DND-41 (cell line): ENCODE measurements around the gene SCART1.

Experiments
- ATAC-seq: fragments of 200-7000 bp; cut with Tn5 transposase; 3 replicates; pipeline ENCODE4 v1.9.1; 2021; ENCODE audit warnings: low read depth; ENCODE audit not compliant: insufficient read depth
- DNase-seq: peaks from one replicate; pipeline ENCODE4 v3.0.0-alpha.2; 2020
- H2AFZ ChIP-seq: 2 replicates; pipeline ENCODE4 v1.6.0; 2012; ENCODE audit warnings: low read depth, low read length
- H3K27ac ChIP-seq: 2 replicates; pipeline ENCODE4 v1.5.1; 2012; ENCODE audit warnings: low read length, inconsistent platforms
- H3K27me3 ChIP-seq: fragments of 200-600 bp; sonication (generic); 2 replicates; pipeline ENCODE4 v1.6.0; 2012; ENCODE audit warnings: low read length, mild to moderate bottlenecking, inconsistent platforms; ENCODE audit not compliant: insufficient read depth, poor library complexity
- H3K36me3 ChIP-seq: 2 replicates; pipeline ENCODE4 v1.5.1; 2012; ENCODE audit warnings: low read length, inconsistent platforms; ENCODE audit not compliant: insufficient read depth
- H3K4me1 ChIP-seq: 2 replicates; pipeline ENCODE4 v1.5.1; 2012; ENCODE audit warnings: mild to moderate bottlenecking, low read length; ENCODE audit not compliant: insufficient read depth
- H3K4me2 ChIP-seq: 2 replicates; pipeline ENCODE4 v1.6.0; 2012; ENCODE audit warnings: mild to moderate bottlenecking, moderate library complexity, low read length, inconsistent platforms; ENCODE audit not compliant: insufficient read depth
- H3K4me3 ChIP-seq, 2 experiments: fragments of 200-600 bp in 1 of 2; shearing (Covaris generic) in 1 of 2; 2 replicates each; pipeline ENCODE4 v1.5.1; 2012 to 2016; ENCODE audit warnings: inconsistent platforms in 2 of 2, low read length in 2 of 2, mild to moderate bottlenecking in 2 of 2, low read depth in 1 of 2, moderate library complexity in 1 of 2
- H3K79me2 ChIP-seq: 2 replicates; pipeline ENCODE4 v1.6.0; 2012; ENCODE audit warnings: low read length, inconsistent platforms; ENCODE audit not compliant: insufficient read depth
- H3K9ac ChIP-seq: 2 replicates; pipeline ENCODE4 v1.6.0; 2012; ENCODE audit warnings: low read depth, mild to moderate bottlenecking, inconsistent platforms, low read length, moderate library complexity
- H3K9me3 ChIP-seq: 2 replicates; pipeline ENCODE4 v1.5.1; 2012; ENCODE audit warnings: low read length, moderate library complexity, mild to moderate bottlenecking, inconsistent platforms; ENCODE audit not compliant: insufficient read depth, severe bottlenecking
- H4K20me1 ChIP-seq: 2 replicates; pipeline ENCODE4 v1.6.0; 2012; ENCODE audit warnings: low read length; ENCODE audit not compliant: insufficient read depth
- EZH2 ChIP-seq: IDR thresholded peaks from 3 replicates; pipeline ENCODE4 v1.6.1; 2012; ENCODE audit warnings: borderline replicate concordance, low read depth, mild to moderate bottlenecking, moderate library complexity, low read length, inconsistent platforms; ENCODE audit not compliant: severe bottlenecking
- TF ChIP-seq, protein P1 (sequence below): IDR thresholded peaks from 2 replicates; pipeline ENCODE4 v1.5.1; 2012; ENCODE audit warnings: borderline replicate concordance, low read length, moderate library complexity, mild to moderate bottlenecking; ENCODE audit not compliant: poor library complexity, severe bottlenecking; ENCODE audit errors: extremely low read depth

SCART1 gene

DNA sequence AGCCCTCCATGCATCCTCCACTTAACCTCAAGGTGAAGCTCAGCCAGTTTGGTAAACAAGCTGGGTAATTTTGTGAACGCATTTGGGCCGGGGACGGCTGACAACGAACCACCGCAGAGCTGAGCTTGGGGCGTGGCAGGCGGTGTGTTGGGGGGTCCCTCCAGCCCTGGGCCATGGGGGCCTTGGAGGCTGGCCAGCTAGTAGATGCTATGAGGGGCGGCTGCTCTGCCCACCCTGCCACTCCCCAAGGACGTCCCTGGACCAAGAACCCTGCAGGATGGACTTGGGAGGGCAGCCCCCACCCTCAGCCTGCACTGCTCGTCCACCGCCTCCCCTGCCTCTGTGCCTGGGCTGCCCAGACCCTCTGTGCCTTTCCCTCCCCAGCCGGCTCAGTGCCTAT, 12.0 kb upstream of the SCART1 start:
- TF ChIP-seq EZH2 = no peak
- TF ChIP-seq, protein P1, sequence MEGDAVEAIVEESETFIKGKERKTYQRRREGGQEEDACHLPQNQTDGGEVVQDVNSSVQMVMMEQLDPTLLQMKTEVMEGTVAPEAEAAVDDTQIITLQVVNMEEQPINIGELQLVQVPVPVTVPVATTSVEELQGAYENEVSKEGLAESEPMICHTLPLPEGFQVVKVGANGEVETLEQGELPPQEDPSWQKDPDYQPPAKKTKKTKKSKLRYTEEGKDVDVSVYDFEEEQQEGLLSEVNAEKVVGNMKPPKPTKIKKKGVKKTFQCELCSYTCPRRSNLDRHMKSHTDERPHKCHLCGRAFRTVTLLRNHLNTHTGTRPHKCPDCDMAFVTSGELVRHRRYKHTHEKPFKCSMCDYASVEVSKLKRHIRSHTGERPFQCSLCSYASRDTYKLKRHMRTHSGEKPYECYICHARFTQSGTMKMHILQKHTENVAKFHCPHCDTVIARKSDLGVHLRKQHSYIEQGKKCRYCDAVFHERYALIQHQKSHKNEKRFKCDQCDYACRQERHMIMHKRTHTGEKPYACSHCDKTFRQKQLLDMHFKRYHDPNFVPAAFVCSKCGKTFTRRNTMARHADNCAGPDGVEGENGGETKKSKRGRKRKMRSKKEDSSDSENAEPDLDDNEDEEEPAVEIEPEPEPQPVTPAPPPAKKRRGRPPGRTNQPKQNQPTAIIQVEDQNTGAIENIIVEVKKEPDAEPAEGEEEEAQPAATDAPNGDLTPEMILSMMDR = no peak
- H3K4me1 ChIP-seq = no peaks in the 10 kb centered on the region
- no peak overlapping the region for H2AFZ ChIP-seq
- DNase-seq (no peak), ATAC-seq (no peak)
- H3K27ac ChIP-seq = no peak overlapping the region
- no peak overlapping the region for H3K4me3 ChIP-seq
- H3K4me2 ChIP-seq = no peak overlapping the region
- 0 out of 2 replicates have a peak, but pooled peaks cover 5% of the 10 kb centered on the region for H4K20me1 ChIP-seq
- H3K79me2 ChIP-seq = no peaks in the 10 kb centered on the region
- peaks cover 11% of the 10 kb centered on the region for H3K36me3 ChIP-seq
- no peaks in the 10 kb centered on the region for H3K27me3 ChIP-seq
- H3K9ac ChIP-seq = no peak overlapping the region
- H3K9me3 ChIP-seq = peaks cover 28% of the 10 kb centered on the region

DNA sequence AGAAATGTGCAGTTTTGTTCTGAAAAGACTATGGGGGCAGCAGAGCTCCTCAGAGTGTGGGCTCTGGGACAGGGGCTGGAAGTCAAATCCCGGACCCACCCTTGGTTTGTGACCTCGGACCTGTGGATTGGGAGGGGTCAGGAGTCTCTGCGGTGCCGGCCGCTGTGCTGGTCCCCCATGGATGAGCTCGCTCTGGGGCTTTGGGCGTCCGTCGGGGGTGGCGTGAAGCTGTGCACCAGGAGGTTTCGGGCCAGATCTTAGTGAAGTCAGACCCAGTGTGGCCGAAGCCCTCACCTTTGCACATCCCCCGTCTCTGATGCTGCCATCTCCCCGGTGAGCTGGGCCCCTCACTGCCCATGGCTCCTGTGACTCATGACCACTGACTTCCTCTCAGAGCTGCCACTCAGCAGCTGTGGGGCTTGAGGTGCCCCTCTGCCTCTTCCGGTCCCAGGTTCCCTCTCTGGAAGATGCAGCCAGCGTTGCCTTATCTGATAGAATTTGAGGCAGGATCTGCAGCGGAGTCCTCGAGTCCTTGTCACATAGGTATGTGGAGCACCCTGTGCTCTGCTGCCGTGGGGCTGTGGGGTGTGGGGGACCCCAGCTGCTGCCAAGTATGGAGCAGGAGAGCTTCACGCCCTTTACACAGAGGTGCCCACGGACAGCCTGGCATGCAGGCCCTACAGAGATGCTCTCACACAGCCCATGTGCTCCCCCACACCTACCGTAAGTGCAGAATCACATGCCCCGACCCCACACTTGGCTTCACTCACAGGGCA, 11.4 kb upstream of the SCART1 start:
- Histone ChIP-seq H3K4me3 (no peak overlapping the region), H3K4me1 (no peaks in the 10 kb centered on the region), H3K9ac (no peak overlapping the region), H2AFZ (no peak overlapping the region), H3K9me3 (peaks cover 34% of the 10 kb centered on the region), H3K4me2 (no peak overlapping the region), H3K27ac (no peak overlapping the region), H3K36me3 (peaks cover 11% of the 10 kb centered on the region), H3K79me2 (no peaks in the 10 kb centered on the region), H4K20me1 (0 out of 2 replicates have a peak, but pooled peaks cover 5% of the 10 kb centered on the region), H3K27me3 (no peaks in the 10 kb centered on the region)
- no peak for DNase-seq
- no peak for TF ChIP-seq EZH2
- TF ChIP-seq, protein P1 = no peak
- peak; percentile 27; the same call in 2 of the 3 replicates for ATAC-seq

DNA sequence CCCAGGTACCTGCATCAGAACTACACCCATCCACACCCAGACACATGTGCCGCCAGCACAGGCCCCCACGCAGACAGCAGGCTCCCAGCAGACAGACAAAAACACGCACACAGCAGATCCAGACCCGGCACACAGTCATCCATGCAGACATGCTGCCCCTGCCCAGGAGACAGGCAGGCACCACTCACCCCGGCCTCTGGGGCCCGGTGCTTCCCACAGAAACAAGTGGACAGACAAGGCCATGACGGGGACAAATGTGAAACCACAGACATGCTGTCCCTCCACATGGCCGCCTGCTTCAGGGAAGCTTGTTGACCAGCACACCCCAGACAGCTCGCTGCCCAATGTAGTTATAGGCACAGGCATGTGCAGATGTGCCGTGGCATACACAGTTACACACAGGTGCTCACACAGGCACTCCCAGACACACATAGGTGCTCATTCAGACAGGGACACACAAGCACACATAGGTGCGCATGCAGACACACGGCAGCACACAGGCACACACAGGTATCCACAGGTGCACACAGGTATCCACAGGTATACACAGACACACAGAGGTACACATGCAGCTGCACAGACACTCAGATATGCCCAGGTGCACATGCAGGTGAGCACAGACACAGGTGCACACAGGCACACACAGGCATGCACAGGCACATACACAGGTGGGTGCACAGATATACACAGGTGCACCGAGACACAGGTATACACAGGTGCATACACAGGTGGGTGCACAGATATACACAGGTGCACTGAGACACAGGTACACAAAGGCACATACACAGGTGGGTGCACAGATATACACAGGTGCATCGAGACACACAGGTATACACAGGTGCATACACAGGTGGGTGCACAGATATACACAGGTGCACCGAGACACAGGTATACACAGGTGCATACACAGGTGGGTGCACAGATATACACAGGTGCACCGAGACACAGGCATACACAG, 10.5 kb upstream of the SCART1 start:
- Histone ChIP-seq H3K4me1 (no peaks in the 10 kb centered on the region), H3K4me2 (no peak overlapping the region), H3K9me3 (peaks cover 42% of the 10 kb centered on the region), H4K20me1 (0 out of 2 replicates have a peak, but pooled peaks cover 5% of the 10 kb centered on the region), H3K36me3 (peaks cover 11% of the 10 kb centered on the region), H3K27ac (no peak overlapping the region), H2AFZ (no peak overlapping the region), H3K9ac (no peak overlapping the region), H3K4me3 (no peak overlapping the region), H3K79me2 (no peaks in the 10 kb centered on the region), H3K27me3 (no peaks in the 10 kb centered on the region)
- no peak for TF ChIP-seq EZH2
- TF ChIP-seq, protein P1 = no peak
- ATAC-seq = no peak; the same call in 2 of the 3 replicates
- DNase-seq = no peak
